Measurements from ENCODE around the gene ALDH9A1.

Gene ALDH9A1

GRCh38 chr1:165616987-165617546 lies 81.3 kb downstream of the ALDH9A1 start:
- no peak for DNase-seq

- DNase-seq: no peak
Observed at GRCh38 chr1:165616054-165616612, 82.2 kb downstream of the ALDH9A1 start.

Measured in activated T-cell treated with anti-CD3 and anti-CD28 coated beads, Interleukin-2, amount 50 U/mL, for 48 hours (primary cell).